ENCODE measurements around the gene MOB2.

GRCh38 chr11:1479678-1480118 is 6.9 kb downstream of the MOB2 start:
- TF ChIP-seq, protein P1, sequence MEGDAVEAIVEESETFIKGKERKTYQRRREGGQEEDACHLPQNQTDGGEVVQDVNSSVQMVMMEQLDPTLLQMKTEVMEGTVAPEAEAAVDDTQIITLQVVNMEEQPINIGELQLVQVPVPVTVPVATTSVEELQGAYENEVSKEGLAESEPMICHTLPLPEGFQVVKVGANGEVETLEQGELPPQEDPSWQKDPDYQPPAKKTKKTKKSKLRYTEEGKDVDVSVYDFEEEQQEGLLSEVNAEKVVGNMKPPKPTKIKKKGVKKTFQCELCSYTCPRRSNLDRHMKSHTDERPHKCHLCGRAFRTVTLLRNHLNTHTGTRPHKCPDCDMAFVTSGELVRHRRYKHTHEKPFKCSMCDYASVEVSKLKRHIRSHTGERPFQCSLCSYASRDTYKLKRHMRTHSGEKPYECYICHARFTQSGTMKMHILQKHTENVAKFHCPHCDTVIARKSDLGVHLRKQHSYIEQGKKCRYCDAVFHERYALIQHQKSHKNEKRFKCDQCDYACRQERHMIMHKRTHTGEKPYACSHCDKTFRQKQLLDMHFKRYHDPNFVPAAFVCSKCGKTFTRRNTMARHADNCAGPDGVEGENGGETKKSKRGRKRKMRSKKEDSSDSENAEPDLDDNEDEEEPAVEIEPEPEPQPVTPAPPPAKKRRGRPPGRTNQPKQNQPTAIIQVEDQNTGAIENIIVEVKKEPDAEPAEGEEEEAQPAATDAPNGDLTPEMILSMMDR (IDR thresholded peaks at IDR 0.05), result no peak
- TF ChIP-seq POLR2A (IDR thresholded peaks at IDR 0.05), result no peak

Measured in Peyer's patch (tissue), 4 donors.